GM21786 (cell line): ENCODE results near the gene CCDC83.
"Not testable (repeated sequence)": the region's sequence is repeated elsewhere in the genome, so short reads cannot be mapped to it uniquely, and the experiment has no call there.

Source experiments
- ATAC-seq: cut with Tn5 transposase; IDR thresholded peaks from one replicate; pipeline ENCODE4 v1.9.1; 2021; ENCODE audit not compliant: unreplicated experiment

The CCDC83 gene

GRCh38 chr11:85886089-85887056 lies 31.2 kb downstream of the CCDC83 start:
- ATAC-seq, result no peak

- ATAC-seq, result no peak
Observed at GRCh38 chr11:85889108-85889507, 33.9 kb downstream of the CCDC83 start.

- no peak for ATAC-seq
Observed at GRCh38 chr11:85889676-85890579, 34.7 kb downstream of the CCDC83 start.

- no peak for ATAC-seq
Observed at GRCh38 chr11:85893395-85893794, 38.2 kb downstream of the CCDC83 start.

- no peak for ATAC-seq
Observed at GRCh38 chr11:85896876-85897275, 41.7 kb downstream of the CCDC83 start.

GRCh38 chr11:85898456-85898855 lies 43.3 kb downstream of the CCDC83 start:
- no peak for ATAC-seq

- ATAC-seq, result no peak
Observed at GRCh38 chr11:85902353-85902752, 47.2 kb downstream of the CCDC83 start.

GRCh38 chr11:85903406-85903805 lies 48.2 kb downstream of the CCDC83 start:
- no peak for ATAC-seq

- no peak for ATAC-seq
Observed at GRCh38 chr11:85903811-85904210, 48.6 kb downstream of the CCDC83 start.

GRCh38 chr11:85912414-85912813 lies 57.2 kb downstream of the CCDC83 start:
- ATAC-seq, result no peak

GRCh38 chr11:85913513-85913912 lies 58.3 kb downstream of the CCDC83 start:
- no peak for ATAC-seq

GRCh38 chr11:85914425-85914824 lies 59.2 kb downstream of the CCDC83 start:
- no peak for ATAC-seq

GRCh38 chr11:85918910-85919794 lies 64.0 kb downstream of the CCDC83 start:
- no peak for ATAC-seq

GRCh38 chr11:85922367-85922766 lies 67.2 kb downstream of the CCDC83 start:
- ATAC-seq, result peak; percentile 96

- no peak for ATAC-seq
Observed at GRCh38 chr11:85923455-85923854, 68.3 kb downstream of the CCDC83 start.

- not testable (repeated sequence) for ATAC-seq
Observed at GRCh38 chr11:85926653-85927214, 71.6 kb downstream of the CCDC83 start.

- no peak for ATAC-seq
Observed at GRCh38 chr11:85930879-85931366, 75.7 kb downstream of the CCDC83 start.

GRCh38 chr11:85934596-85935169 lies 79.5 kb downstream of the CCDC83 start:
- ATAC-seq, result no peak

GRCh38 chr11:85935751-85936150 lies 80.6 kb downstream of the CCDC83 start:
- ATAC-seq, result no peak

- no peak for ATAC-seq
Observed at GRCh38 chr11:85937835-85938234, 82.7 kb downstream of the CCDC83 start.
